ELF-1 (cell line): ENCODE results near the gene FAM199X.
"Not testable (repeated sequence)": the region's sequence is repeated elsewhere in the genome, so short reads cannot be mapped to it uniquely, and the experiment has no call there.

ENCODE experiments used
- DNase-seq: peaks from one replicate; pipeline ENCODE4 v3.0.0-alpha.2; 2016; ENCODE audit warnings: low read depth, low spot score

The FAM199X gene

DNA sequence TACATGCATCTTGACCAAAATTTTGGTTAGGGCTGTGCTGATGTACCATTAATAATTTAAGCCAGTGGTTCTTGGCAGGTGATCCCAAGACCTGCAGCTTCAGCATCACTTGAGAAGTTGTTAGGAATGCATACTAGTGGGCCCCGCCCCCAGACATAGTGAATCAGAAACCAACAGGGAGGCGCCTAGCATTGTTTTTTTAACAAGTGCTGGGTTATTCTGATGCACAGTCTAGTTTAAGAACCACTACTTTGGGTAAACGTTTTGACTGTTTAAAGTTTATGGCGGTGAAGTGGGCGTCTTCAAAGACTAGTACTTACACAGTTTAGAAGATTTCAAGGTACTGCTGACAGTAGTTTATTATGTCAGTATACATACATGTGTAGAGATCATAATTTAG is 23.6 kb downstream of the FAM199X start:
- DNase-seq = no peak

DNA sequence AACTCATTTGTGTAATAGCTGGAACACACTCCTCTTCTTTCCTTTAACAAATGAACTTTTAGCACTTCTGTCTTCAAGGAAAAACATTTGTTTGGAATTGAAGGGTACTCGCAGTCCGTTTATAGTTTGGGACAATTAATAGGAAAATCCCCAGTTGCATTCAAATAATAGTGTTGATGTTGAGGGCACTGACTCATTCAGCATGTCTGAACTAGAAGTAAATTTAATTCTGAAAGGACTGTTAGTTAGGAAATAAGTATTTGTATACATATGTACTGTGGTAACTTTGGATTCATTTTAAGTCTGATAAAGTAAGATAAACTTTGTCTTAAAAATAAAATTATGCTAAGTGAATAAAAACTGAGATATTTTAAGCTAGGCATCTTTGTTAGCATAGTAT is 27.2 kb downstream of the FAM199X start:
- no peak for DNase-seq

- no peak for DNase-seq
Measured at GRCh38 chrX:104195013-104195412, 28.8 kb downstream of the FAM199X start.

DNA sequence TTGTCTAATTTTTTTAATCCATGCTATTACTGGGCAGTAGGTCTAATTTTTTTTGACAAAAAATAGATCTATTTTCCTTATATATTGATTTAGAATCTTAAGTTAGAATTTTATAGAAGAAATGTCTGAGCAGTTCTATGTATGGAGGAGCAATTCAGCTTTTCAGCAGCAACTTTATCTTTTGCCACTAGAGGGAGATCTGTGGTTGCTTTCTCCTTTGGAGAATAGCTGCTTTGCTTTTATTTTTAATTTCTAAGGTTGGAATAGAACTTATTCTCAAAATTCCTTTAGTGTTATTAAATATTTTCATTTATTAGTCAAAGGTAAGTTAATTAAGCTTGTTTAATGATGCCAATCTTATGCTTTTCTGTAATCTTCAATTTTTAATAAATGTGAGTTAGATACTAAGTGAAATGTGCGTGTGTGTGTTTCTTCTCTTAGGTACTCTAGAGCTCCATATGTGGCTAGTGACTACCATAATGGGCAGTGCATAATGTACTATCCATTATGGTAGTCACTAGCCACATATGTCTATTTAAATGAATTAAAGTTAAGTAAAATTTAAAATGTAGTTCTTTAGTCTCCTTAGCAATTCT is 29.3 kb downstream of the FAM199X start:
- DNase-seq = peak; percentile 4

GRCh38 chrX:104205548-104205947 is 39.3 kb downstream of the FAM199X start:
- DNase-seq = no peak

- no peak for DNase-seq
Measured at GRCh38 chrX:104211187-104211586, 44.9 kb downstream of the FAM199X start.

DNA sequence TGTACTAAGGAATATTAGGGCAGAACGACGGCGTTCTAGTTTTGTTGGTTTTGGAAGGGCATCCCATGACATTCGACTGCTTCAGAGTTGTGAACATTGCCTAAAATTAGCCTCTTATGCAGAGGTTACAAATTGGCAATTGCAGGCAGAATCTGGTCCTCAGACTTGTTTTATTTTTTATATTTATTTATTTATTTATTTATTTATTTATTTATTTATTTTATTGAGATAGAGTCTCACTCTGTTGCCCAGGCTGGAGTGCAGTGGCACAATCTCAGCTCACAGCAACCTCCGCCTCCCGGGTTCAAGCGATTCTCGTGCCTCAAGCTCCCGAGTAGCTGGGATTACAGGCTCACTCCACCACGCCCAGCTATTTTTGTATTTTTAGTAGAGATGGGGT is 63.8 kb downstream of the FAM199X start:
- DNase-seq = not testable (repeated sequence)
